GM18517 (cell line): ENCODE measurements around the gene APH1B.
"Not testable (repeated sequence)": the region's sequence is repeated elsewhere in the genome, so short reads cannot be mapped to it uniquely, and the experiment has no call there.

Experiments used
- ATAC-seq: cut with Tn5 transposase; IDR thresholded peaks from one replicate; pipeline ENCODE4 v1.9.1; 2021; ENCODE audit warnings: mild to moderate bottlenecking, moderate library complexity; ENCODE audit not compliant: unreplicated experiment

APH1B gene

DNA sequence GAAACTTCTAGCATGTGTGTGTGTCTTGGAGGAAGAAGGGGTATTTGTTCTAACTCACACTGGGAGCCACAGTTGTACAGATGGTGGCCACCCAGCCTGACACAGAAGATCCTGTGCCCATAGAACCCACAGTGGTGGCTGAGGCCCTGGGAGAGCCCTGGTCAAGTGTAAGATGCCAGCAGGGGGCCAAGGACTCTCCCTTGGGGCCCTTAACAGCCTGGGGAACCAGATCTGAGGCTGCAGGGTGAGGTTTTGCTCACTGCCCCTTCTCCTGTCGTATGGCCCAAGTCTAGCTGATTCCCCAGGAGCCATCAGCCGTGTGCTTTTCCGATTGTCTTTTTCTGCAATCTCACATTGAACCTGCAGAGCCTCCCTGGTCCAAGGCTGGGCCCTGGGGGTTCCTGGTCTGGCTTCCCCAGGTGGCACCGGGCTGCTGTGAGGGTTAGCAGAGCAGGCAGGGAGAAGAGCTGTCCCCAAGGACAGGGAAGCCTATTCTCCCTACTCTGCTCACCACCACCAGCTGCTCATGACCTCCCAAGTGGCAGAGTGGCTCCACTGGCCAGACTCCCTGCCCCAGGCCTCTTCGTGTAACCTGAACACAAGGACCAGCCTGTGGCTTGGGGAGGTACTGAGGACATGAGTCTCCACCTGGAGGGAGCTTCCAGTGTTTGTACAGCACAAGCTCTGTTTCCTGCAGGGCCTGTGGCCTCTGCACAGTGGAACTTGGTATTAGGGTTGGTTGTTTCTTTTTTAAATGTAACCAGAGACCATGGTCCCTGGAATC lies 52.4 kb downstream of the APH1B start:
- ATAC-seq, result no peak

DNA sequence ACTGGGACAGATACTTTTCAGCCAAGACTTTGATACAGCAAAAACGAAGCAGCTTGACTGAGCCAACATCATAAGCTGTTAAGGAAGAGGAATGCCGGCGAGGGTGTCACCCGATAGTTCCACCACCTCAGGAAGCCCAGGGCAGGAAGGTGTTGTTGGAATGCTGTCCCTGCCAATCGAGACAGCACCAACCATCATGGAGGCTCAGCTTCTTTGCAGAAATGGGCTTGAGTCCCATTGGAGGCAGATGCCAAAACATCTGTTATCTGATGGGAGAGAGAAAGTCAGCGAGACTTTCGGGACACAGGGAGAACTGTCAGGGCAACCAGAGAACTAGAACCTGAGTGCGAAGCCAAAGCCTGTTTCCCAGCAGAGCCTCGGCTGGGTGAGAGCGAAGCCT lies 53.5 kb downstream of the APH1B start:
- ATAC-seq, result no peak

DNA sequence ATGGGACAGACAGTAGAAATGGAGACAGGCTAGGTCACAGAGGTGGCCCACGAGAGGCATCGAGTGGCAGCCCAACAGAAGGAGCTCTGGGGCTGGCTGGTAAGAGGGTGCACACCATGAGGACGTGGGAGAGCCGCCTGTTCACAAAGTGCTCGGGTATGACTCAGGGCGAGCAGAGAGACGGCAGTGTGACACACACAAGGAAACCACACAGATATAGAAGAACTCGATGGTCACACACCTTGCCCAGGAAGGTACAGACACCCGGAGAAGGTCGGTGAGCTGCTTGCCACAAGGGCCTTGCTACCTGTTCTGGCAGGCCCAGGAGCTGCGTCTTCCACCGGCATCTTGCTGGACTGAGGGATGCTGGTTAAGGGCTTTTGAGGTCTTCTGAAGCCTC lies 54.1 kb downstream of the APH1B start:
- ATAC-seq, result no peak

DNA sequence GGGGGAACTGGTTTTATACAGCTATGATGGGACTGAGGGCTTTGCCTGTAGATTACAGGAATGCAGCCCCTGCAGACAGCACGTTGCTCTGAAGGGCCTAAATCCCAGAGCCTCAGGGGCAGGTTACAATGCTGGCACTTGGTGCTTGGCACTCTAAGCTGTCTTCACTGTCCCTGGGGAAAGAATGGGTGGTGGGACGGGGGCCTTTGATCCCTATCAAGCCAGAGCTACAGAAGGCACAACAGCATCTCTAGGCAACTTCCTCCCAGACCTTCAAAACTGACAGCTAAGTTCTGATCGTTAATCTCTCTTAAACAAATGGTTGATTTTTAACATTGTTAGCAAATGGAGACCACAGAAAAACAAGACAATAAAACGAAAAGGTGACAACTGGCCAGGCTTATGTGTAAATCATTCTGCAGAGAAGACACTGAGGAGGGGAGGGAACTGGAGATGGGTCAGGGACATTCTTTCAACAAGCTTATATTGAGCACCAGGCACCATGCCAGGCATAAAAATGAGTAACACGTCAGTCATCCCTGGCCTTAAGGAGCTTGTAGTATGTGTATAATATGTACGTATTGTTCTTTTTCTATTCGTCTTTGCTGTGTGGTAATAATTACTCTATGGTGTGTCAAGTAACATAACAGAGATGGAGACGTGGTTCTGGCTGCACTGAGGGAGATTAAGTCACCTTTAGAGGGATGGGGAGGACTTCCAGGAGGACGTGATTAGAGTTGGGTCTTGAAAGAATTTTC lies 55.1 kb downstream of the APH1B start:
- no peak for ATAC-seq

GRCh38 chr15:63334821-63335220 lies 57.4 kb downstream of the APH1B start:
- no peak for ATAC-seq

DNA sequence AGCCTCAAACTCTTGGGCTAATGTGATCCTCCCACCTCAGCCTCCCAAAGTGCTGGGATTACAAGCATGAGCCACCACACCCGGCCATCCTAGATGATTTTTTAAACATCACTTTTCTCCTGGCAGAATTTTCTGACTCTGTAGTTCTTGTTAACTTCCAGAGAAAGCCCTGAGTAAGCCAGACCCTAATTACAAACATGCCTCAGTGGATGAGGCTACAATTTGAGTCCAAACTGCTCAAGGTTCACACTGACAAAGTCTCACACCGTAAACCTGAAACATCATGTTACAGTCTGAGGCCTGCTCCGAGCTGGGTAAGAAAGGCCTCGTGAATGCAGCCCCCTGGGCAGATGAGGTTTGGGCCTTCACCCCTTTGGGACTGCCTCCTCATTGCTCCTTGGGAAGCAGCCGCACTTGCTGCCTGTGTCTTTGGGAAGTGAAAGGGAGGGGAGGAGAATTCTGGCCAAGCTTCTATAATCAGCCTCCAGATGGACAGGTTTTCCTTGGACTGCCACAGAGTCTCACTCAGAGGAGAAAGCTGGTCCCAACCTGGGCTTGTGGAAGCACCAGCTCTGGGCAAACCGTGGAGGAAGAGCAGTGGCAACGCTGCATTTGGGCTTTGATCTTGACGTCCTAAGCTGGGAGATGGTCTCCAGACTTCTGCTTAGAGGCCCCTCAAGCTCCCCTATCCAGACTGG lies 58.3 kb downstream of the APH1B start:
- ATAC-seq, result no peak

DNA sequence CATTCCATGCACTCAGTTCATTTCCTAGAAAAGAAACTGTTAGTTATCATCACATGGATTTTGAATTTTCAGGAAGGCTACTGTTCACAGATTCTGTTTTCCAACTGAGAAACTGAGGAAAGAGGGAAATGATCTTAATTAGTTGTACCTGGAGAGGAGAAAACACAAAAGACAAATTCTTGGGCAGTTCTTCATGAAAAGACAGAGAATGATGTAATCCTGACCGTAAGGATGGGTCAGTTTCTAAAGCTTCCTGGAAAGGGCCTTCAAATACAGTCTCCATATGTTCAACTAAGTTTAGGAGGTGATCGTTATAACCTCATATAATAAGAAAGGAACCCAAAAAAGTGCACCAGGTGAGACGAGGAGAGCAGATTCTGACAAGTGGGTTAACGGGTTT lies 59.6 kb downstream of the APH1B start:
- no peak for ATAC-seq

GRCh38 chr15:63338170-63338569 lies 60.8 kb downstream of the APH1B start:
- ATAC-seq, result no peak

GRCh38 chr15:63339006-63339766 lies 61.8 kb downstream of the APH1B start:
- ATAC-seq, result no peak

DNA sequence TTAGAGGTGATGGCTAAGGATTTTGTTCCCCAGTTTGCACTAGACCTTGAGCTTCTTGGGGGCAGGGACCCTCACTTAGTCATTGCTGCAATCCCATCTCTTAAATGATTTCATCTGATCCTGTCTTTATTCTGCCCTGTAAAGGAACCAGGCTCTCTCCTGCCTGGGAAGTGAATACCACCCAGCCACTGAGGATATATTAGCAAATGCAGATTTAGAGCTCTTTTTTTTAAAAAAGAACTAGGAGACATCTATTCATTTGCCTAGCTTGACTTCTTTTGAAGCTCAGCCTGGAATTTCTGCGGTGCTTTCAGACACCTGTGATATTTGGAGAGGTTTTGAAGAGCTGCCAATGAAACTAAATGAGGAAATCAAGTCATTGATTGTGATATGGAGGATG lies 62.4 kb downstream of the APH1B start:
- ATAC-seq, result no peak

- no peak for ATAC-seq
Observed at GRCh38 chr15:63340353-63340752, 62.9 kb downstream of the APH1B start.

- no peak for ATAC-seq
Observed at GRCh38 chr15:63340878-63341277, 63.5 kb downstream of the APH1B start.

DNA sequence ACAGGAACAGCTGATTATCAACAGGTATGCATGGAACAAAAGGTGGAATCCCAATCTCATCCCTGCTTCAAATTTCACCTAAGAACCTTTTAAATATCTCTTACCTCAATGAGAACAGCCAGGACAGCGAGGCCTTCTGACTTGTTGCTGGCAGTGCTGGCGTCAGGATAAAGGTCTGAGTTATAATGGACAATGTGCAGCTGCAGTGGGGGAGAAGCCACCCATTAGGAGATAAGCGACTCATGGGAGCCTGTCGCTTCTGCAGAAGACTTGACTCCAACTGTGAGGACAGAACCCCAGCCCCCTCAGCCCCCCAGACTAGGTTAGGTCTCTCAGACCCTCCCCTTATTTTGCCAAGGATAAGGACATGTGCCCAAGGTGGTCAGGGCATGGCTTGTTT lies 64.5 kb downstream of the APH1B start:
- ATAC-seq, result no peak

- not testable (repeated sequence) for ATAC-seq
Observed at GRCh38 chr15:63342996-63343562, 65.7 kb downstream of the APH1B start.

DNA sequence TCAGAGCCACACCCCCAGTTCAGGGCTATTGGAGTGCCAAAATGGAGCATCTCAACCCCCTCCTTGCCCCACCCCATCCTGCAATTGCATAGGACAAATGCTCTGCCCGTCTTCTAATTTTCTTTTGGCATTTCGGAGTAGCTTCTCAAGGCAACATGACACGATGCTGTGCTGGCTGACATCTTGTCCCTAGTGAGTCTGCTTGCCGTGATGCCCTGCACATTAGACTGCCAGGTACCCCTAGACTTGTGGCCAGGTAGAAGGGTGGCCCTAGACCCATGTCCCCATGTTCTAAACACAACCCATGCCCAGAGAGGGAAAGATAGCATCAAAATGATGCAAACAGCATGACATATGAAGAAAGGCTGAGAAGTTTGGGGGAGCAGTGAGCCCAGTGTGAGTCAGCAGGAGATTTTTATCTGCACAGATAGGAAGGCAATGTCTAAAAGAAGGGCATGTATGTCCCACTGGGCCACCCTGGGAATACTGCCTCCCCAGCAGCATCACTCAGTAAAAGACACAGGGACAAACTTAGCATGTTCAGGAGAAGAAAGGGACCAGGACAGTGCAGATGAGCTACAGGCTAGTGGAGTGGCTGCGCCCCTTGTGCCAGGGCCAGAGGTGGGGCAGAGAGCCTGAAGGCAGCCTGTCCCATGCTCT lies 67.5 kb downstream of the APH1B start:
- ATAC-seq, result no peak

GRCh38 chr15:63345391-63345752 lies 68.0 kb downstream of the APH1B start:
- ATAC-seq, result no peak

DNA sequence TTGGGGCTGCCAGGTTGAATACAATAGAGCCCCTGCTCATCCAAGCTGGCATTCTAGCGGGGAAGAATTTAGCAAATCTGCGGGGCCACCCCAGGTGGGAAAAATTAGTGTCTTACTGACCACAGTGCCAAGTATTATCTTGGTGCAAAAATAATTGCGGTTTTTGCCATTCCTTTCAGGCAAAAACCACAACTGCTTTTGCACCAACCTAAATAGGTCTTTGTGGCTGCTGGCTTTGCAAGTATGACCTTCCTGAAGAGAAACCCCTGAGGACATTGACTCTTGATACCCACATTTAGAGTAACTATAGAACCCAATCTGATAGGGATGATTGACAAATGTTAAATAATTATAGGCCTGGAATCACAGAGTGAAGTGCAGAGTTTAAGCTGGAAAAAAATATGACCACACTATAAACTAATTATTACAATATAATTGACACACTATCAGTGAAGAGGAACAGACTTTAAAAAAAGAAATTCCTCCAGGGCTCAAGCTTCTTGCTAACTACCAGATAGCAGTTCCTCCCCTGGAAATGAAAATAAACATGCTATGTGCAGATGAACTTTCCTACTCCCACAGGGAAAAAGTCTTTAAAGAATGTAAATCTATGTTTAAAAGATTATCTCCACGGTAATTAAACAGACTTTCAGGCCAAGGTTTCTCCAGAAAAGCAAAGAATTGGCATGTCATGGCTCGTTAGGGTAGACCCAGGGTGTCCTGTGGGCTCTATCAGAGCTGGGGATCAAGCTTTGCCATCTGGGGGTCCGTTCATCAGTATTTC lies 69.9 kb downstream of the APH1B start:
- ATAC-seq, result no peak

DNA sequence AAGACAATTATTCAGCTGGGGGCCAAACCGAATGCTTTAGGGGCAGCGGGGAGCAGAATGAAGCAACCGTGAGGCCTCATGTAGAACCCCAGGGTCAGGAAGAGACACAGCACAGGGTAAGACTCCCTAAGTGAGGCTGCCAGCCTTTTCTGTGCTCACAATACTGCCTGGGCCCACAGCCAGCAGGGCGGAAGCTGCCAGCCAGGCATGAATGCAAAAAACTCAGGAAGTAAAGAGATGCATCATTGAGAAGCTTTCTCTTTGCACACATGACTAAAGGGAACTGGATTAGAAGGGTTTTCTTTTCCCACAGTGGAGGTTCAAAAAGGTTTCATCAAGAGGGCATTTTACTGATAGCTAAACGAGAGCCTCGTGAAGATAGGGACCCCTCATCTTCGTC lies 71.0 kb downstream of the APH1B start:
- no peak for ATAC-seq

DNA sequence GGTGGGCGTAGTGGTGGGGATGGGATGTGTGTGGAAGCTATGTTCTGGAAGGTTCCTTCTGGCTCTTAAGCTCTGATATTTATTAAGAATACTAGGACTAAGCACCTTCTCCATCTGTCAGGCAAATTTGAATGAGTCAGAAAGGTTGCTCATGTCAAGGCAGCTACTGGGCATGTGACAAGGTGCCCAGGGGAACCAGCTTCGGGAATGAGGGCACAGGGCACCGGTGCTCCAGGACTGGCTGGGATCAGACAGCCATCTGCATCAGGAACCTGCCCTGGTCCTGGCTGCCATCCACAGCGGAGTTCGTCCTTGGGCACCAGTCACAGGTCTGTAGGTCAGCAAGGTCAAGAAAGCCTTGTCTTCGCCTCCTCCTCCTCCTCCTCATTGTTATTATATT lies 71.8 kb downstream of the APH1B start:
- no peak for ATAC-seq

DNA sequence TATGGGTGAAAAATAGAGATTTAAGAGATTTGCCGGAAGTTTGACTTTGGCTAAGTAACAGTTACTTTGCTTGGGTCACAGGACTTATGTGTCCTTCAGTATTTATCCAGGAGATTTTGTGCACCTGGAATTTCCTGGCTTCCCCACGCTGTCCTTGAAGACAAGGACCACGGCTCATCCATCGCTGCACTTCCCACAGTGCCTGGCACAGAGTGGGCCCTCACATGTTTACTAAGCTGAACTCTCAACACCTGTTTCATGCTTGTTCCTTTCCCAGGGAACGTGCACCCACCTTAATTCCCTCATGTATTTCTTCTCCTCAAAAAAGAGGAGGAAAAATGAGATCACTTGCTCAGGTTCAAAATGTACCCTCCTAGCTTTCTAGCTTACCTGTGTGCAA lies 72.2 kb downstream of the APH1B start:
- ATAC-seq, result no peak
